Breast epithelium (tissue), 4 donors: ENCODE results near the gene RILP. TPM values are rescaled to one million over a fixed set of nuclear protein-coding genes. Genes with fewer than 3 reads are reported as not detected.
A peak's percentile ranks its signal among the peaks of the same experiment; 100 is the strongest.

Experiments used
- DNase-seq, 2 donors: peaks; one replicate each; pipeline ENCODE4 v3.0.0-alpha.2; 2019; ENCODE audit warnings: low spot score in 2 of 2
- H3K27ac ChIP-seq, 2 donors: fragments of 200-600 bp; sonication (generic) in 1 of 2; one replicate each; pipeline ENCODE4 v1.5.1; 2016 to 2019; ENCODE audit warnings: mild to moderate bottlenecking in 1 of 2
- H3K27me3 ChIP-seq, 2 donors: fragments of 200-600 bp; sonication (generic) in 1 of 2; one replicate each; pipeline versions ENCODE4 v1.5.1 to v1.6.0; 2017 to 2019; ENCODE audit warnings: control low read depth in 1 of 2, mild to moderate bottlenecking in 1 of 2
- H3K36me3 ChIP-seq: fragments of 200-600 bp; one replicate; pipeline ENCODE4 v1.5.1; 2019
- H3K4me1 ChIP-seq, 2 donors: fragments of 200-600 bp; sonication (generic); one replicate each; pipeline ENCODE4 v1.5.1; 2016 to 2019; ENCODE audit warnings: control low read depth in 1 of 2
- H3K4me3 ChIP-seq, 3 donors: fragments of 200-600 bp; sonication (generic); 1 replicate in 2 of 3; 2 replicates in 1 of 3; pipeline ENCODE4 v1.5.1; 2016 to 2019; ENCODE audit warnings: mild to moderate bottlenecking in 3 of 3, moderate library complexity in 2 of 3
- H3K9me3 ChIP-seq, 2 donors: fragments of 200-600 bp; sonication (generic) in 1 of 2; one replicate each; pipeline ENCODE4 v1.5.1; 2016 to 2019; ENCODE audit warnings: control low read depth in 1 of 2
- CTCF ChIP-seq, 3 donors: fragments of 450-650 bp; IDR thresholded peaks; one replicate each; pipeline ENCODE4 v1.5.1; 2016 to 2017; ENCODE audit warnings: antibody characterized with exemption in 3 of 3, mild to moderate bottlenecking in 3 of 3, moderate library complexity in 3 of 3
- POLR2A ChIP-seq: fragments of 450-650 bp; IDR thresholded peaks from one replicate; pipeline ENCODE4 v1.6.1; 2016; ENCODE audit warnings: antibody characterized with exemption, mild to moderate bottlenecking, moderate library complexity
- POLR2AphosphoS5 ChIP-seq, 3 donors: sonication (generic); formaldehyde crosslinking; IDR thresholded peaks; one replicate each; pipeline ENCODE4 v1.6.1; 2017; ENCODE audit warnings: antibody characterized with exemption in 3 of 3
- intact Hi-C: fragments of 100-400 bp; cut with DNase I; formaldehyde crosslinking; loops from one replicate; pipeline ENCODE4 v1.15.1; 2023; ENCODE audit warnings: low total_unique reads
- total RNA-seq, 3 donors: library from RNA; depleted of rRNA; stranded (reverse); fragments of >200 nt; gene quantifications; one replicate each; pipeline ENCODE4 v1.1.0, GENCODE V29; 2016

Gene RILP
- total RNA-seq, 3 donors from 2014 or later: 15.4 to 42.7 (median 31.1) TPM

- no peaks in the 10 kb centered on the region for H3K36me3 ChIP-seq
- no peak for DNase-seq
- no peaks in the 10 kb centered on the region for H3K9me3 ChIP-seq
- H3K27ac ChIP-seq: peak overlapping the region in 1 of 2 donors; percentile 67
- intact Hi-C loops: loop anchor here (10.0 kb wide), 1 partner anchor 380 kb away; no protein-coding TSS in a partner anchor
- peak overlapping the region; percentile 34 to 73 (median 59) for H3K4me3 ChIP-seq
- TF ChIP-seq POLR2A (no peak), CTCF (IDR thresholded peaks at IDR 0.05) (no peak), POLR2AphosphoS5 (IDR thresholded peaks at IDR 0.05) (no peak)
- peaks cover 0 to 6% of the 10 kb centered on the region in 2 donors for H3K4me1 ChIP-seq
- H3K27me3 ChIP-seq: no peaks in the 10 kb centered on the region
These were observed 5.0 kb downstream of the RILP start for GRCh38 chr17:1644493-1645206.

- intact Hi-C loops: loop anchor here (10.0 kb wide), 1 partner anchor 379 kb away; no protein-coding TSS in a partner anchor
- peaks cover 0 to 6% of the 10 kb centered on the region in 2 donors for H3K4me1 ChIP-seq
- H3K27ac ChIP-seq: peak overlapping the region in 1 of 2 donors; percentile 62
These were observed 5.6 kb downstream of the RILP start for GRCh38 chr17:1643999-1644492.

GRCh38 chr17:1643293-1643998 is 6.2 kb downstream of the RILP start:
- TF ChIP-seq POLR2AphosphoS5 (IDR thresholded peaks at IDR 0.05) (no peak), CTCF (IDR thresholded peaks at IDR 0.05) (peak in 1 of 3 donors; percentile 25)
- no peaks in the 10 kb centered on the region for H3K36me3 ChIP-seq
- peak overlapping the region in 1 of 2 donors; percentile 62 for H3K27ac ChIP-seq
- DNase-seq: peak; percentile 63 to 77
- H3K9me3 ChIP-seq: no peaks in the 10 kb centered on the region
- peak overlapping the region; percentile 28 to 73 (median 59) for H3K4me3 ChIP-seq
- no peaks in the 10 kb centered on the region for H3K27me3 ChIP-seq
- intact Hi-C loops: loop anchor here (10.0 kb wide), 1 partner anchor 379 kb away; no protein-coding TSS in a partner anchor
- peaks cover 0 to 6% of the 10 kb centered on the region in 2 donors for H3K4me1 ChIP-seq

More at GRCh38 chr17:1643999-1644492, 5.6 kb downstream of the RILP start:
- TF ChIP-seq POLR2AphosphoS5 (IDR thresholded peaks at IDR 0.05): no peak
- no peak for TF ChIP-seq POLR2A
- TF ChIP-seq CTCF (IDR thresholded peaks at IDR 0.05): no peak
- no peak for DNase-seq
- Histone ChIP-seq H3K4me3 (peak overlapping the region; percentile 28 to 73 (median 59)), H3K36me3 (no peaks in the 10 kb centered on the region), H3K9me3 (no peaks in the 10 kb centered on the region), H3K27me3 (no peaks in the 10 kb centered on the region)

GRCh38 chr17:1641065-1641403 is 8.6 kb downstream of the RILP start:
- H3K4me1 ChIP-seq: peaks cover 0 to 6% of the 10 kb centered on the region in 2 donors
- TF ChIP-seq CTCF (IDR thresholded peaks at IDR 0.05) (no peak), POLR2A (no peak)
- no peak for DNase-seq
- no peaks in the 10 kb centered on the region for H3K9me3 ChIP-seq
- H3K36me3 ChIP-seq: no peaks in the 10 kb centered on the region
- H3K27me3 ChIP-seq: no peaks in the 10 kb centered on the region
- intact Hi-C loops: loop anchor here (10.0 kb wide), 1 partner anchor 376 kb away; no protein-coding TSS in a partner anchor
- H3K4me3 ChIP-seq: no peak overlapping the region
- no peak overlapping the region for H3K27ac ChIP-seq
